GM21528 (cell line): ENCODE results near the gene CCDC177.
"Not testable (repeated sequence)": the region's sequence is repeated elsewhere in the genome, so short reads cannot be mapped to it uniquely, and the experiment has no call there.

Source experiments
- ATAC-seq: cut with Tn5 transposase; IDR thresholded peaks from one replicate; pipeline ENCODE4 v1.9.1; 2021; ENCODE audit warnings: mild to moderate bottlenecking, moderate library complexity; ENCODE audit not compliant: unreplicated experiment, low FRiP score

The CCDC177 gene

DNA sequence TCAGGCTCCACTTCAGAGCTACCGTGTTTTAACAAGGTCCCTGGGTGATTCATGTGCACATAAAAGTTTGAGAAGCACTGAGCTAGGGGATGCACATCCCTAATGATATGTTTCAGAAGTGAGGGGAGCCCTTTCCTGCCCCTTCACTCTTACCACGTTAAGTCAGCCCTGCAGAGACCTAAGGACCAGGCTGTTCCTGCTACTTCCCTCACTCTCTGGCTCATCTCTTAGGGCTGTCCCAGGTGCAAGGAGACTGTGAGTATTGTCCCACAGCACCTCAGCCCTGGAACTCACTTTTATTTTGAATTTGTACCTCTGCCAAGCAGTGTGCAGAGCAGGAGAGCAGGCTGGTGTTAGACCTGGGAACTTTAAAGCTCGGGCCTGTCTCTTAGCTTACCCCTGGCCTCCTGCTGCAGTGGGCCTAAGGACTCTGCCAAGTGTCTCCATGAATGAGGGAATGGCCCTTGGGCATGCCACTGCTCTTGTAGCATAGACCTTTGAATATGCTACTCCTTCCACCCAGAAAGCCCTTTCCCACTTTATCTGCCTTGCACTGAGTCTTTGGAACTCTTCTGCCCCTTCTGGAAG is 25.7 kb upstream of the CCDC177 start:
- no peak for ATAC-seq

DNA sequence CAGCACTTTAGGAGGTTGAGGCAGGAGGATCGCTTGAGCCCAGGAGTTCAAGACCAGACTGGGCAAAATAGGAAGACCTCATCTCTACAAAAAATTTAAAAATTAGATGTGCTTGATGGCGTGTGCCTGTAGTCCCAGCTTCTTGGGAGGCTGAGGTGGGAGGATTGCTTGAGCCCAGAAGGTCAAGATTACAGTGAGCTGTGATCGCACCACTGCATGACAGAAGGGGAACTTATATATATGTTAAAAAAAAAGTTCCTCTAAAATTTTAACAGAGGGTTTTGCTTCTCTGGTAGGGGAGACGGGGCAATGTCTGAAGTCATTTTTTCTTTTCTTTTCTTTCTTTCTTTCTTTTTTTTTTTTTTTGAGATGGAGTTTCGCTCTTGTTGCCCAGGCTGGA is 24.8 kb upstream of the CCDC177 start:
- not testable (repeated sequence) for ATAC-seq

DNA sequence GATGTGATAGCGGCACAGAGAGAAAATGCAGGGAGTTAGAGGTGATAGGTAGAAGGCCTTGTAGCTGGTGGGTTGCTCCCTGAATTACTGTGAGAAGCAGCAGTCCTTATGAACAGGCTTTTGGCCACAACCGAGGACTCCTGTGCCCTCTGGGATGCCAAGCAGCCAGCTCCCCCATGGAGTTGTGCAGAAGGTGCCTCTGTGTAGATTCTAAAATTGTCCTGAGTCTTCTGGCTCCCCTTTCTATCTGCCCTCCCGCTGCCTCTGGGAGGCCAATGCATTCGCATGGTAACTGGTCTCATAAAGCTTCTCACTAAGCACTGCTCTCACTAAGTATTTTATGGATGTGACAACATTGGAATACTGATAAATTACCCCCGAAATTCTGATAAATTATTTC is 20.7 kb upstream of the CCDC177 start:
- no peak for ATAC-seq

DNA sequence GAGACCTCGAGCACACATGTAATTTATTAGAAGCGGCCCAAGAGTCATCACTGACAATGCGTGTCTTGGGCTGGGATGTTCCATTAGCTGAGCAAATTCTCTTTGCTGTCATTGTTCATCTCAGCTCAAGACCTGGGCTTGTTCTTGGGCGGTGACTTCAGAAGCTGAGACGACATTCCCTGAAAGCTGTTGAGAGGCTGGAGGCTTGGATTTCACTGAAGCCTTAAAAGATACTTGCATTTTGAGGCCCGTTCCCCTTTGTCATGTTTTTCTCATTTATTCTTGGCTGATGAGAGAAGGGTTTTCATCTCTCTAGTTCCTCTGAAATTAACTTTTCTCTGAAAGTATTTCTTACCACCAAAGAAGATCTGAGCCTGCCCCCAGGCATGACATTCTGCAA is 20.2 kb upstream of the CCDC177 start:
- no peak for ATAC-seq

DNA sequence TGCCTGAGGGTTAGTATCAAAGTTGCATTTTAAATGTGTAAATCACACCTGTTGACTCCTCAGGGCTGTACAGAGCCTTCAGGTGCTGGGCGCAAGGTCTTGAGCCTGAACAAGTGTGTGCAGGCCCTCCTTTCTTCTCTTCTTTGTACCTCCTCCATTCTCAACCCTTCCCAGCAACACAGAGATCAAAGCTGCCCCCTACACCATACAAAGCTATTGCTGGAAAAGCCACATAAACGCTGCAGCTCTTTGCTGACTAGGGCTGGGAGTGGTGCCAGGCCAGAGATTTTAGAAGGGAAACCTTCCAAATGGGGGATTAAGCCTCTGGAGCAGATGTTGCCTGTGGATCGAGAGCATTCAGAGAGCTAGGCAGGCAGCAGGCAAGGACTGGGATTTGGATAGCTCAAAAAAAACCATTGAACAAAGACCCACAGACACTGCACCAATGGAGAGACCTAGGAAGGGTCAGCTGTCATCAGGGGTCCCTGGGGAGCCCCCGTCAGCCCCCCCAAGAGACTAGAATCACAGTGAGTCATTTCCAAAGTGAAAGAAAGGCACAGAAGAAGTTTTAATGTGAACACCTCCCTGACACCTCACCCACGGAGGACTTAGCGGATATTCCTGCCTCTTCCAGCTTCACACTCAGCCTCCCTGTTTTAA is 18.5 kb upstream of the CCDC177 start:
- no peak for ATAC-seq

DNA sequence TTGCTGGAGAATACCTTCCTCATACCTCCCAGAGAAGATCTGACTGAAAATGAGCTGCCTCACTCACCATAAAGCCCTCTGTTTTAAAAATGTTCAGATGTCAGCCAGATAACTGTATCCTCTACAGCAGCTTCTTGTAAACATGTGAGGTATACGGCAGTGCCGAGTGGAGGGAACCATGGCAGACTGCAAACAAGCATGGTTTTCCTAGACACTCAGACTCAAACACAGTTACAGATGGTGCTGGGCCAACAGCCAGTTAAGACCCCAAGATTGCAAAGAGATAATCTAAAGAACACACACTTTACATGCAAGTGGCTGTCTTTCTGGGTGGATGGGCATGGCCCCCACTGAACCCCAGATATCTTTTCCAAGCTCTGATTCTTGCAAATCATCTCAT is 16.6 kb upstream of the CCDC177 start:
- no peak for ATAC-seq

DNA sequence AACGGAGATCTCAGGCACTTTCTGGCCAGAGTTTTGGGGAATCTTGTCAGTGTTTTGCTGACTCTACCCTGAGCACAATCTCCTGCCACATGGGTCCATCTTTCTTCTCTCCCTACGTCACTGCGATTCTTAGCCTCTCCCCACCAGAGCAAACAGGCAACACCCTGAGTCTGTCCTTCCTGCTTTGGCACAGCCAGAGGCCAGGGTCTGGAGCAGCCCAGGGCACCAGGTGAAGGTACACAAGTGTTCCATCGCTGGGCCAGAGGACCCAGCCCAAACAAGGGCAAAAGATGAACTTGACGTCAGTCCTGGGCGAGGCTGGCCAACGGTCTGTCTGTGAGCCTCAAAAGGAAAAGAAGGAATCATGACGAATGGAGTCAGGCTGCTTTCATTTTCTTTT is 12.7 kb upstream of the CCDC177 start:
- ATAC-seq = no peak

DNA sequence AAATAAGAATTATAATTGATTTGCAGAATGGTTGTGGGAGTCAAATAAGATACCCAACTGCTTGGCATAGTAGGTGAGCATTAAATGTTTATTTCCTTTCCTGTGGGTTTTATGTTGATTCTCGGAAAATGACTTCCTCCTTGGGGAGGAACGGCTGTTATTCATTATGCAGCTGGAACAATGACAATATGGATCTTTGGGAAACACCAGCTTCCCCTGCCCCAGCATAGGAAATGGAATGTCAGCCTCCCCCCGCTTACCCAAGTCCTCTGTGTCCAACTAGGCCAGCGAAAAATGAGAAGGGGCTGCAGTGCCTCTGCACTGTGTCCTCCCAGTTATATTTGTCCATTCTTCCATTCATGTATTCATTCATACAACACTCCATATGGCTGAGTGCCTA is 11.7 kb upstream of the CCDC177 start:
- no peak for ATAC-seq

DNA sequence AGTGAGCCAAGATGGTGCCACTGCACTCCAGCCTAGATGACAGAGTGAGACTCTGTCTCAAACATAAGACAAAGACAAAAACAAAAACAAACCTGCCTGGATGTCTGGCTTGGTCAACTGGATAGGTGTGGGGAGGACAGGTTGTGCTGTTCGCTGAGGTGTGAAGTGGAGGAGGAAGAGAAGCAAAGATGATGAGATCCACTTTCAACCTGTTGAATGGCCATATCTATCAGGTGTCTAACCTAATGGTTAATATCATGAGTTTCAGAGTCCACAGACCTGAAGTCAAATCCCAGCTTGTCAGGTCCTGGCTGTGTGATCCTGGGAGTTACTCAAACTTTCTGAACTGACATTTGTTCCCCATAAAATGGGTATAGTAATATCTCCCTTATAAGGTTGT is 9.7 kb upstream of the CCDC177 start:
- no peak for ATAC-seq

DNA sequence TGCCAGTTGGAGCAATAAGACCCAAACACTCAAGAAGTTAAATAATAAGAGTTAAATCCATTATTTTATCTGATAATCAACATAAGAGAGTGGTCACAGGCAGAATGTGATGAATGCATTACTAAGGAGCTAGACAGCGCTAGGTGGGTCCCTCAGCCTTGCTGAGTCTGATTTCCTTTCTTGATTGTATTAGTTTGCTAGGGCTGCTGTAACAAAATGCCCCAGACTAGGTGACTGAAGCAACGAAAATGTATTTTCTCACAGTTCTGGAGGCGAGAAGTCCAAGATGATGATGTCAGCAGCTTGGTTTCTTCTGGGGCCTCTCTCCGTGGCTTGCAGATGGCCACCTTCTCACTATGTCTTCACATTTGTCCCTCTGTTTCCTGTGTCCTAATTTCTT is 8.2 kb upstream of the CCDC177 start:
- ATAC-seq = no peak

DNA sequence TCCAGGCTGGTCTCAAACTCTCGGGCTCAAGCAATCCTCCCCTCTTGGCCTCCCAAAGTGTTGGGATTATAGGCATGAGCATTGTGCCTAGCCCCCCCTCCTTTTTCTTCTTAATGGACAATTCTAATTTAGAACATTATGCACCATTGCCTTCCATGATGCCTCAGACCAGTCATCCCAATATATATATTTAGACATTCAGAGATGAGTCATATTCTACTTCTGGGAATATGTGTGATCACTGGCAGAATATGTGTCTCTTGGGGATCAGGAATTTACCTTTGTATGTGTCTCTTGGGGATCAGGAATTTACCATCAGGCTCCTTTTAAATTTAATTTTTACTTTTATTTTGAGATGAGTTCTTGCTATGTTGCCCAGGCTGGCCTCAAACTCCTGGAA is 7.5 kb upstream of the CCDC177 start:
- ATAC-seq = no peak

DNA sequence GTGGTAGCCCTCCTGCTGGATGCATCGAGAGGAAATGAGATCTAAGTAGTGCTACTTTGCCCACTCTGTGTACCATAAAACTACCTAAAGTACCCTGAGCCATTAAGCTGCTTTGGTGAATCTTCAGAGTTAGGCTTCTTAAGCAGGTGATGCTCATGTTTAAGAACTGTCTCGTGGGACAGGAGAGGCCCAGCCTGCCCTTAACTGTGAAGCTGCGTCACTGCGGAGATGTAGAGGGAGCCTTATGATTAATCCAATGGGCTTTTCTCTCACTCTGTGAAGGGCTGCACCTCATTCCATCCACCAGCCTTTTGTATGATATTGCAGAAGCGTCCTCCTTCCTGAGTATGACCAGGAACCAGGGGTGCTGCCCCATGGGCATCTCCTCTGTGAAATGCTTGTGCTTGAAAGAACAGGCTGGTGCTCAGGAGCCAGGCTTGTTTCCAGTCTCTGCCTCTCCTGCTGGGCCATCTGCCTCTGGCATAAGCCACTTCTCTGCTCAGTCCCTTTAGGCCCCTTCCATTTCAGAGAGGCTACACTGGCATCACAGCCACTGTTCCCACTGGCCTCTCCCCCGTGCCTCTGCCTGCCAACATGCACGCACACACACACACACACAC is 6.8 kb upstream of the CCDC177 start:
- ATAC-seq = no peak

DNA sequence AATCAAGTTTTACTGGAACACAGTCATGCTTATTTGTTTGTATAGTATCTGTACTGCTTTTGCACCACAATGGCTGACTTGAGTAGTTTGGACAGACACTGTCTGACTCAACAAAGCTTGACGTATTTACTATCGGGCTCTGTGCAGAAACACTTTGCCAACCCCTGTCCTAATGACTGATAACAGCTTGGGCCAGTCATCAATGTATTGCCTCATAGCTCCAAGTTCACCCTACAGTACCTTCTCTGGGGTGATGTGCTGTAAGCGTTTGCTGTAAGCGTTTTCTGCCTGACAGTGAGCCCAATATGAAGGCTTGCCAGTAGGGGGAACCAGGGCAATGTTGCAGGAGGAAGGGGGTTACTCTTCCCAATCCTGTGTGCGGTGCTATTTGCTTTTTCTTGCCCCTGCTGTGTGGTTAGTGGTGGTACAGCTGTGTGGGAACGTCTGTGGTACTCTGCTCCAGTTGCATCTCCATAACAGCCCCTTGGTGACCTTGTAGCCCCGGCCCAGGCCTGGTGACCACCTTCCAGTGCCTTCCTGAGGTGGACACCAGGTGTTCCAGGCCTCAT is 5.4 kb upstream of the CCDC177 start:
- no peak for ATAC-seq

DNA sequence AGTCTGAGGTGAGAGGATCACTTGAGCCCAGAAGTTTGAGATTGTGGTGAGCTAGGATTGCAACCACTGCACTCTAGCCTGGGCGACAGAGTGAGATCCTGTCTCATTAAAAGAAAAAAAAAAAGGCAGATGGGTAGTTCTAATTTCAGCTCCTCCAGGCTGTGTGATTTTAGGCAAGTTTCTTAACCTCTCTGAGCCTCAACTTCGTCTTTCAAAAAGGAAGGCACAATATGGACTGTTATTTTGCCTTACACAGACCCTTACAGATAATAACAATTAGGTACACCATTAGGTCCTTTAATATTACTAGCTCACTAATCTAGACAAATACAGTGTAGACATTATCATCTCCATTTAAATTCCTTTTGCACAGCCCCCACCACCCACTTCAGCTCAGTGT is 4.8 kb upstream of the CCDC177 start:
- no peak for ATAC-seq

DNA sequence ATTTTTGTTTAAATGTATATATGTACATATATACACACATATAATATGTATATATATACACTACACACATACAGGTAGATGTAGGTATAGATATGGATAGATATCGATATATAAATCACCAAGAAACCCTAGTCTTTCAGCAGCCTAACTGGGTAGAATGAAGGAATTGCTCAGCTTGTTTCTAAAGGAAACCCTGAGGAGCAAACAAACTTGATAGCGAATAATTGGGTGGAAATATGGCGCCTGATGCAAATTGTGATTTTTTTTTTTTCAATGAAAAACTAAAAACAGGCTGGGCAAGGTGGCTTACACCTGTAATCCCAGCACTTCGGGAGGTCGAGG is 254 bp upstream of the CCDC177 start:
- ATAC-seq = no peak

DNA sequence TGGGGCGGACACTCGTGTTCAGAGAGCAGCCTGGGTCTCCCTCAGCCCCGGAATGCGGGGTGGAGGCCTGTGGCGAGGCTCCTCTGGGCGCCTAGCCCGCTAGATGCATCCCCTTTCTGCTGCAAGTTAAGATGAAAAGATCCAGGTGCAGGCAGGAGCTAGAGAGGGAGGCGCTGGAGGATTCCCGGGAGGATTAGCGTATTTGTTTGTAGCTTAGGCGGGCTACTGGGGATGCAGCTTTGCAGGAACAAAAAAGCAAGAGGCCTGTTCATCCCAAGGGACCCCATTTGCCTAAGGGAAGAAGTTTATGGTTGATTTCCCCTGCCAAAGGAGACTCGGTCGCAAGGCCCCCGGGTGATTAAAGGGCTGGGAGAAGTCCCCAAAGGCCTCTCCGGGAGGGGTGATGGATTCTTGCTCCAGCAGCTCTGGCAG is 824 bp downstream of the CCDC177 start:
- ATAC-seq = no peak

DNA sequence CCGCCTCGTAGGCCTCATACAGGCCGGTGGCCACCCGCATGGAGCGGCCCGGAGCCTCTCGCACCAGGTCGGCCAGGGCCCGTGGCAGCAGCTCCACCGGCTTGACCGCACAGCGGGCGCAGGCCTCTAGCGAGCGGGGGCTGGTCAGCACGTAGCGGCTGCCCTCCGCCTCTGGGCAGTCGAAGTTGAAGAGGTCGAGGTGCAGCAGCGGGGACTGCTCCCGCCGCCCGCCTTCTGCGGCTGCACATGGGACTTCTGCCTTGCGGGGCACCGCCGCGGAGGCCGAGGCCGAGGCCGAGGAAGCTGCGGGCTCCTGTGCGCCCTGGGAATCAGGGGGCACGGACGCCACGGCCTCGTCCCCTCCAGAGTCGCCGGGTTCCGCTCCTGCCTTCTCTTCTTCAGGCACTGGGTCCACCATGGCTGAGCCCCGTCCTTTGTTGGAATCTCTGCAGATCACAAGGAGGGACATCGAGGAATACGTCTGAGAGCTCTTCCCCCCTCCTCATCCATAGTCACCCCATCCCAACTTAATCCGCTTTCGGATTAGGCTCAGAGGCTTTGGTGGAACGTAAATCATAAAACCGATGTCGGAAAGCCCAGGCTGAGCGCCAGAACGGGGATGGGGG is 1.4 kb downstream of the CCDC177 start:
- ATAC-seq = no peak

DNA sequence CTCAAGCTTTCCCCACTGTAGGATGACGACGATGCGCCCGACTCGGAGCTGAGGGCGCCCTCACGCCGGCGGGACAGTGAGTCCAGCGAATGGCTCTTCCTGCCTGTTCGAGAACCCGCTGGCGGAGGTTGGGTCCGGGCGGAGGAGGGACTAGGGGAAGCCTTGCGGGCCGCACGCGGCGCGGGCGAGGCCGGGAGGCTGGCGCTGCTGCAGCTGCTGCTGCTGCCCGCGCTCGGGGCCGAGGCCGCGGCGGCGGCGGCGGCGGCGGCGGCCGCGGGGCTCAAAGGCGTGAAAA is 1.9 kb downstream of the CCDC177 start:
- ATAC-seq = no peak

DNA sequence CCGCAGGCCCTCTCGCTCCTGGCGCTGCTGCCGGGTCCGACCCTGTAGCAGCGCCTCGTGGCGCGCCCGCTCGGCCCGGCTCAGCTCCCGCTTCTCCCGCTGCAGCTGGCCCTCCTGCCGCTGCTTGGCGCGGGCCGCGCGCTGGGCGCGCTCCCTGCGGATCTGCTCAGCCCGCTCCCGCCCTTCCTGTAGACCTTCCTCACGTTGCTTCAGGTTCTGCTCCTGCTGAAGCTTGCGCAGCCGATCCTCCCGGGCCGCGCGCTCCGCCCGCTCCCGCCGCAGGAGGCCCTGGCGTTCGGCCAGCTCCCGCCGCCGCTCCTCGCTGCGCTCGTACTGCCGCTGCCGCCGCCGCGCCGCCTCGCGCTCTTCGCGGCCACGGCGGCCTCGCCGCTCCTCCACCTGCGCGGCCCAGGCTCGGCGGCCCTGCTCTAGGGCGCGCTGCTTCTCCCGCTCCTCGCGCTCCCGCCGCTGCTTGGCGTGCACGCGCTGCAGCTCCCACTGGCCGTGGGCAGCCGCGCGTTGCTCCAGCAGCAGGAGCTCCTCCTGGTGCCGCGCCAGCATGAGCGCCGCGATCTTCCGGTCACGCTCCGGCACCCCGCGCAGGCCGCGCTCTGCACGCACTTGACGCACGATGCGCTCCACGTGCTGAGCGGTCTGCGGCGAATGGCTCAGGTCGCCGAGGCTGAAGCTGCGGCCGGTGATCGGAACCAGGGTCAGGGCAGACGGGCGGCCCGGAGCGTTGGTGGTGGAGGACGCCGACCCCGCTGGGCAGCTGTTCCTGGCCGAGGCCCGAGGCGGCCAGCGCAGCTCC is 2.4 kb downstream of the CCDC177 start:
- no peak for ATAC-seq

DNA sequence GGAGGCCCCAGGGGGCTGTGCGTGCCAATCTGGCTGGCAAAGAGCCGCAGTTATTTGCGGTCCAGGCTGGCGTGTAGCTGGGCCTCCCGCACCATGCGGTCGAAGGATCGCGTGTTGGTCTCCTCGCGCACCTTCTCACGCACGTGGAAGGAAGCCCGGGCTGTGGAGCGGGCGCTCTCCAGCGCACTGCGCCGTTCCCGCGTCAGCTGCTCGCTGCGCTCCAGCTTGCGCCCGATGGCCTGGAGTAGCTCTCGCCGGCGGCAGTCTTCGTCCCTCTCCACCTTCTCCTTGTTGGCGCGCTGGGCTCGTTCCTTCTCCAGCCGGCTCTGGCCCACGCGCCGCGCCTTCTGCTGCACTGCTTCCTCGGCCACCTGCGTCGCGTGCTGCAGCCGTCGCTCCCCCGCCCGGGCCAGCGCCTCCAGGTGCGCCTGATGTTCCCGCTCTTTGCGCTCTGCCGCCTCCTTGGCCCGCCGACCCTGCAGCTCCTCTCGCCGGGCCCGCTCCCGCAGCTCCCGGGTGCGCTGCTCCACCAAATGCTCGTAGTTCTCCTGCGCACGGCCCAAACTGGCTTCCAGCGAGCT is 3.1 kb downstream of the CCDC177 start:
- ATAC-seq = no peak
